NCI-H69 (cell line): Measurements from ENCODE around the gene RGS1.
"Not testable (repeated sequence)": the region's sequence is repeated elsewhere in the genome, so short reads cannot be mapped to it uniquely, and the experiment has no call there.

Experiments used
- DNase-seq: peaks from one replicate; lab custom pipeline; 2025; lab: John Stamatoyannopoulos, UW

RGS1 gene, protein sequence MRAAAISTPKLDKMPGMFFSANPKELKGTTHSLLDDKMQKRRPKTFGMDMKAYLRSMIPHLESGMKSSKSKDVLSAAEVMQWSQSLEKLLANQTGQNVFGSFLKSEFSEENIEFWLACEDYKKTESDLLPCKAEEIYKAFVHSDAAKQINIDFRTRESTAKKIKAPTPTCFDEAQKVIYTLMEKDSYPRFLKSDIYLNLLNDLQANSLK

DNA sequence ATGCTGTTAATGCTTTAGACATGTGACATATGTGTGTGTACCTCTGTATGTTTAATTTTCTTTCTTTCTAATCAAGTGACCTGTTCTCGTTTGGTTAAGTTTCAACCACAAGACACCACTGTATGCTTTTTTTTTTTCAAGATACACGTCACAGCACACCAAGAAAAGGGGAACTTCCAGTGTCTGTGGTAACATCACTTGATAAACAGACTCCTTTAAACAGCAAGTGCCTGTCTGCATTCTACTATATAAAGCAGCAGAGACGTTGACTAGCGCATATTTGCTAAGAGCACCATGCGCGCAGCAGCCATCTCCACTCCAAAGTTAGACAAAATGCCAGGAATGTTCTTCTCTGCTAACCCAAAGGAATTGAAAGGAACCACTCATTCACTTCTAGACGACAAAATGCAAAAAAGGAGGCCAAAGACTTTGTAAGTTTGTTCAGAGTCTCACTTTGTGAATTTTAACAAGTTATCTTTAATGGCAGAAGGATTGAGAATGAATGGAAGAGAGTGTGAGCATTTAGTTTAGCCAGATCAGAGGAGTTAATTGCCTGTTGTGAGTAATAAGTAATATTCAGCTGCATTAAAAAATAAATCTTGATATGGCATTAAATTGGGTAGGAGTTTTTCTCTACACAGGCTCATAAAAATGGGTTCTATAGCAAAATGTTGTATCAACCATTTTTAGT, at the start of gene RGS1:
TSS of gene RGS1 (plus strand) at position 275 of the 691 bp plus-strand sequence. CDS start at position 295, 20 bp downstream.
- no peak for DNase-seq

DNA sequence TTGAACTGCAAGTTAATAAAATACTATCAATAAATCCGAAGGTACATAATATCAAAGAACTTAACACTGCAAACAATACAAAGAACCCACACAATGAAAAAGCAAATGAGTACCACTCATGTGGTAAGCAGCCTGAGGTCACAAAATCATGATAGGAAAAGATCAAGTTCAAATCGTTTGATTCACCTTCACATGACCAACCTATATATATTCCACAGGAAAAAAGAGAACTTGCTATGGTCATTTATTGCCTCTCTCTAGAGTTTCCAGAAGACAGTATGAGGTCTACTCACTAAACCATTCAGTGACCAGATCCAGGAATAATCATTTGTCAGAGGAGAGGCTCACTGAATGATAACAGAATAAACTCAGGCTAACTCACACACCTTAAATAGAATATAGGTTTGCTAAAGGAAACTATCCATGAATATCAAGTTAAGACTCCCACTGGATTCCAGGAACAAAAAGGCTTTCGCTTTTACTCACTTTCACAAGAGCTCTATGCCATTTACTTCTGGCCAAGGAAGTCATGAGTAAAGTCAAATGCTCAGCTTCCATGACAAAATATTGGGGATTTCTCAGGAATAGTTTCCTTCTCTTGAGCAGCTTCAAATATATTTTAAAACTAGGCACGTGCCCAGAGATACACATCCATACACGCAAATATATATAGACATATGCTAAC, 48.3 kb upstream of the RGS1 start:
- no peak for DNase-seq

DNA sequence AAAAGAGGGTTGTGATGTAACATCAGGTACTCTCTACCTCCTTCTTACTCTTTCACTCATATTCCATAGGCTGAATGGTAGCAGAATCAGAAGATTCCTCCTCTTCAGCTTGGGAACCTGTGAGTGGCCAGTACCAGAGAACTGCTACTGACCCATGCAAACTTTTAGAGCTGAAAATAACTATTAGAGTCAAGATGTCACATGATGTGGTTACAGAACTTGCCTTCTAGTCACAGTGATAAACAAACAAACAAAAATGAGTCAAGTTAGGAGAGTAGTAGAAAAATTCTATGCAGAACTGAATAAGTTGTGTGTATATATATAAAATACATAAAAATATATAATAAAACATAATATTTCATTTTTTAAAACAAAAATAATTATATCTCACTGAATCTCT, 47.6 kb upstream of the RGS1 start:
- DNase-seq, result no peak

DNA sequence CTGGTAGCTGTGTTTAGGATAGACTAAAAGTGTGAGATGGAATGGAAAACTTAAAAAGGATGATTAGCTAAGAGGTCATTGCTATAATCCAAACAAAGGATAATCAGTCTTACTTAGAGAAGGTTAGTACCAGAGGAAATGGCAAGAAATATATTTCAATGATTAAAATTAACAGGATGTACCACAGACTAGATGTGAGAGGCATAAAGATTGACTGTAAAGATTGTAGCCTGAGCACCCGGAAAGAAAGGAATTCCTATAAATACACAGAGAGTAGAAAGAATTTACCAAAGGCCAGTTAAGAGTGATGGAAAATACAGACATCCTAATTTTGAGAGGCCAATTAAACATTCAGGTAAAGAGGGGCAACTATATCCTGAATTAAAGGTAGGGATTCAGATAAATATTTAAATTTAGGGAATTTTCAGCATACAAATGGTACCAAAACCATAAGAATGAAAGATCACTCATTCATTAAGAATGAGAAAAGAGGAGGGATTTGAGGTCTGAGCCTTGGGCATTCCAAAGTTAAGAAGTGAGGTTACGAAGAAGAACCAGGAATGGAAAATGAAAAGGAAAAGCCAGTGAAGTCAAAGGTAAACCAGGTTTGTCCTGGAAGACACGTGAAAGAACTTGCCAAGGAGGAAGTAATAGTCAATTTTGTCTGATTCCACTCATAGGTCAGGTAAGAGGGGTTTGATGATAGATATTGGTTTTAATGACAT, 46.4 kb upstream of the RGS1 start:
- DNase-seq, result no peak

DNA sequence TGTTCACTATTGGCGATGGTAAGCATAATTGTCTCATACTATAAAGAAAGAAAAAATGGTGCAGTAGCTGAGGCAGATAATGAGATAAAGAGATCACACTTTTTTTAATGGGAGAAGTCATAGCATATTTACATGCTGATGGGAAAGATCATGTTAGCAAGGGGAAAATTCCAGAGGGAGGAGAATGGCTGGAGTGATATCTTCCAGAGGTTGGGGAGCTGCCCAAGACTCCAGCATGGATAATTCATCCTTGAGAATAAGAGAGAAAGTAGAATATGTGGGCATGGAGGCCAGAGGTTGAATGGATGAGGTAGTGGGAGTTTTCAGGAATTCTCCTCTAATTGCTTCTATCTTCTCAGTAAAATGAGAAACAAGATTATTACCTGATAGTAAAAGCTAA, 45.8 kb upstream of the RGS1 start:
- DNase-seq, result no peak

DNA sequence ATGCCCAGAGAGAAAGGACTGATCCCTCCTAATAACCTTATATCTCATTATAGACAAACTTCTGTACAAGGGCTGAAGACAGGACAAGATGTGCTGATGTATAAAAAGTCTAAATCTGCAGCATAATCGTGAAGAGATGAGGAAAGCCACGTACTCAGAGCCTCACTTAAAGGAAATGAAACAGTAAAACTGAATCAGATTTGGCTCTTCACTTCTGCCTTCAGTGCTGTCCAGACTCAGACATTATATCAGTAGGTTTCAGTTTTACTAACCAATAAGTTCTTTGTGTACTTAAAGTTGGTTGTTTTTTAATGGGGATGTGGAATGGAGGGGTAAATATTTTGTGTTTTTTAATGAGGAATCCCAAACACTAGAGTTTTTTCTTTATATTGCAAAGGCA, 45.3 kb upstream of the RGS1 start:
- DNase-seq, result no peak

DNA sequence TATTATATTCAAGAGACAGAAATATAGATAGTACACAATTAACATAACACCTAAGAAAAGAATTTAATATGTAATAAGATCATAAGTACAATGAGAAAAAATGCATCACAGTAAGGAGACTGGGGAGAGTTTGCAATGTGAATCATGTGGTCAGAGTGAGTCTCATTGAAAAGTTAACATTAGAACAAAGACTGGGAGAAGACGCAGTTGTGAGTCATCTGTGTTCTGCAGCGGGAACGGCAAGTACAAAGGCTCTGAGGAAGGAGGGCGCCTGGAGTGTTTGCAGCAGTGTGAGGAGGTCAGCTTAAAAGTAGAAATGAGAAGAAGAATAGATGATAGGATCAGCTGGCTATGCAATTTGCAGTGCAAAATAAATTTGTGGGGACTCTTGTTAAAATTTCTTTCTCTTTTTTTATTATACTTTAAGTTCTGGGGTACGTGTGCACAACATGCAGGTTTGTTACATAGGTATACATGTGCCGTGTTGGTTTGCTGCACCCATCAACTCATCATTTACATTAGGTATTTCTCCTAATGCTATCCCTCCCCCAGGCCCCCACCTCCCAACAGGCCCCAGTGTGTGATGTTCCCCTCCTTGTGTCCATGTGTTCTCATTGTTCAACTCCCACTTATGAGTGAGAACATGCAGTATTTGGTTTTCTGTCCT, 44.4 kb upstream of the RGS1 start:
- not testable (repeated sequence) for DNase-seq

DNA sequence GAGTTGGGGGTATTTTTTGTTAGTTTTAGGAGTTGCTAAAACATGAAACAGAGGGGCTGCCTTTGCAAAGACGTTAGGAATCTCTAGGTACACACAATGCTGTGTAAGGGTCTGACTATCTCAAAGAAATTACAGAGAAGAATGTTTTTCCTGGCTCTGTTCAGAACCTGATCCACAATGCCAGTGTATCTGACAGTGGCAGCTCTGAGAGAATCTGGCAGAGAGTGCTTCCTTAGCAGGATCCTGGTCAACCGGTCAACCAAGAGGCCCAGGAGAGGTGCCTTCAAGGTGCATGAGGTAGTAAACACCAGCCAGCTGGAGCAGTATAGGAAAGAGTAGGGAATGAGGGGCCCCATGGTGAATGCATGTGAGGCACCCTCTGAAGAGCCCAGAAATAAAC, 40.9 kb upstream of the RGS1 start:
- DNase-seq, result no peak

DNA sequence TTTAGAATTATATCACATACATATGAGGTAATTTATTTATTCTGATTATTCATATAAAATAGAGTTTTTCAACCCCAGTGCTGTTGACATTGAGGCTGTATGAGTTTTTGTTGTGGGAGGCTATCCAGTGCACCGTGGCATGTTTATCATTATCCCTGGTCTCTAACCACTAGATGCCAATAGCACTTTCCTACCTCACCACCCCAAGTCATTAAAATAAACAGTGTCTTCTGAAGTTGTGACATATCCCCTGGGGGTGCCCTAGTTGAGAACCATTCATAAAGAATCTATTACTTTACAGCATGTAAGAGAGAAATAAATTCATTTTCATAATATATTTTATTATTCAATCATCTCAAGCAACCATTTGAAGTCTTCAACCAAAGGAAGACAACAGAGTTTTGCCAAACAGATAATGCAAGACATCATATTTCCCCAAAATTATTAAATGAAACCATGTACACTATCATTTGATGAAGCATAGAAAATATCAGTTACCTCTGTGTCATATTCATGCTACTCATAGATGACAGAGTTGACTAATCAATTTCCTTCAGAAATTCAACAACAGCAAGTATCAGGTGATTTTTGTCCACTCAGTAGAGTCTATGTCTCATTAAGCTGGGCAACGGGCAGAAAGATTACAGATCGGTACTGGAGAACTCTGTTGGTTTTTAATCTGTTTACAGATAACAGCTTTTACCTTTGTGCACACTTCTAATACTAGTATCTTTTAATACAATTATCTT, 39.5 kb upstream of the RGS1 start:
- no peak for DNase-seq

DNA sequence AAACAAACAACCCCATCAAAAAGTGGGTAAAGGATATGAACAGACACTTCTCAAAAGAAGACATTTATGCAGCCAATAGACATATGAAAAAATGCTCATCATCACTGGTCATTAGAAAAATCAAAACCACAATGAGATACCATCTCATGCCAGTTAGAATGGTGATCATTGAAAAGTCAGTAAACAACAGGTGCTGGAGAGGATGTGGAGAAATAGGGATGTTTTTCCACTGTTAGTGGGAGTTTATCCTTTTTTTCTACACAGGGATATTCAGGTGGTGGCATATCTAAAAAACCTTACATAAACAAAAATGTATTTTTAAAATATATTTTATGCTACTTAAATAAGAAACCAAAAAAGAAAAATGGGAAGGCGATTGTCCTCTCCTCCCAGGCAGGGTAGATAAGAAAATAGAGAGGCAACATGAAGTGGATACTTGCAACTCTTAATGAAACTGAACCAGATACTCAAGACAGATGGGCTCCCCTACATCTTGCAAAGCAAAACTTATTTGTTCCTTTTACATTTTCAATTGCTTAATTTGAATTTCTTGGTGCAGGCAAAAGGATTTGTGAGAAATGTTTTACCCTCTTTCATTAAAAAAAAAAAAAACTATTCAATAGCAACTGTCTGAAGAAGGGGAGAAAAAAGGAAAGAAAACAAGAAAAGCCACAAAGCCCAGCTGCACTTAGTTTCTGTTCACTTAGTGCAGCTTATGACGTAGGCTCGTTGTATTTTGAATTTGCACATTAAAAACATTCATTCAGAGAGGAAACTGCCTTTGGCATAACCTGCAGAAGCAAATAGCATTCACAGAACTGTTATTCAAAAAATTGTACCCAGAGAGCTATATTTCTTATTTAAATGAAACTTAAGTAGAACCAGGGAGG, 36.9 kb upstream of the RGS1 start:
- DNase-seq, result no peak

DNA sequence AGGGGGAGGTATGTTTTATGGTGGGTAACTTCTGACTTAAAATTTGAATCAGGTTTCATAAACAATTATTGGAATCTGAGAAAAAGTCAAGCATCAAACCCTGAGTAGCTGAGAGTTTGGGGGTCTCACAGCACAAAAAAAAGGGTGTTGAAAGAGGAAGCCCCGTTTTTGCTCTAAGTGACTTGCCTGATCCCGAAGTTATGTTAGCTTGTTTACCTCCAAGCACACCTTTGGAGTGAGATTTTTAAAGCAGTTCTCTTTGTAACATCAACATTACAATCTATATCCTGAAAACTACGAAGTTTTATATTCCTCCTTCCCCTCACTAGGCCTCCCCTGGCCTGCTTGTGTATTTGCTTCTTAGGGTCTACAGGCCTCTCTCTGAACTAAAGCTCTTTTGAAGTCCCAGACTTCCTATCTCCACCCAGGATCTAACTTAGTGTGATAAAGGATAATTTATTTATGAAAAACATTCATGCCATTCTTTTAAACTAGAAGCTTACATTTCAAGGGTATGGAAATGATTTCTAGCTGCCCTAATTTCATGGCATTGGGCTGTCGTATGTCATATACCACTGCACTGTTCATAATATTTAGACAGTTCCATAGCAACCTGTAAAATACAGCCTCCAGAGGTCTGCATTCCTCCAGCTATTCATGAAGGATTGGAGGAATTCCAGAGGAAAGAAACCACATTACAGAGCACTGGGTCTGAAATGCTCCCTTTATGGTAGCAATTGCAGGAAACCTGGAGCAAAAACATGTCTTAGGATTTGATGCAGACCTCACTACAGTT, 36.1 kb upstream of the RGS1 start:
- DNase-seq, result no peak

DNA sequence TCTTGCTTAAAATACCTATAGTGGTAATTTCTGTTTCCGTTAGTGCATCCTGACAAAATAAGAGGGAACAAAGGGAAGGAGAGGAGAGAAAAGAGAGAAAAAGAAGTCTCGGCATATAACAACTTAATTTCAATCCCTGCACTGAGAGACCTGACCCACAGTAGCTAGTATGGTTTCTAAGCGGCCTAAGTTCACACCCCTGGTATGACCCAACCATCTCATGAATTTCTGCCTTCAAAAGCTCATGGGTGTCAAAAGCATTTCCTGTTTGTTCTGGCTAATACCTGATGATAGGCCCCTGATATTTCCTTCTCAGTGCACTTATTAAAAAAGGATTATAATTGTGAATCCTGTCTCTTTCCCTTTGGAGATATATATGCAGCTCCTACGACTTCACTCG, 32.1 kb upstream of the RGS1 start:
- no peak for DNase-seq

DNA sequence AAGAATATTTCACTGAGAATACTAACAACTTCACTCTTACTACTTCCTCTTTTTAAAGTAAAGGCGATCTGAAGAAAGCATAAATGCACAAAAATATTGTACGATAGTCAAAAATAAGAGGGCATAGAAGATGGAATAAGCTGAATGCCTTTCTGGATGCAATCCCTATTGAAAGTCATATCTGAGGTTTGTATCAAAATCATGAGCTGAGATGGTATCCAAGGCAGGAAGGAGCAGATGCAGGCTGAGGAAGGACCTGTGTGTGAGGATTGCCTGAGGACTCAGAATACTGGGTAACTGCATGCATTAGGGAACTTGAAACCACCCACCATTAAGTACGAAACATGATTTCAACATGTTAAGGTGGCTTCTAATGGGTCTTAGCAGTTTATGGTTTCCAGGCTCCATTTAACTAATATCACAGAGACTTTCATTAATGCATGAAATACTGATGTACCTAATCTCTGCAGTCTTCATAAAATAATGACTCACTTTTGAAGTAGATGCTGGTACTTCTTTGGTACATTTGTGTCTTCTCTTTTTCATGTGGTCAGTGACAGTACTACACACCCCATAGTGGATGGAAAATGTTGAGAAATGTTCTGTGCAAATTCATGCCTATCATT, 29.6 kb upstream of the RGS1 start:
- DNase-seq, result no peak

DNA sequence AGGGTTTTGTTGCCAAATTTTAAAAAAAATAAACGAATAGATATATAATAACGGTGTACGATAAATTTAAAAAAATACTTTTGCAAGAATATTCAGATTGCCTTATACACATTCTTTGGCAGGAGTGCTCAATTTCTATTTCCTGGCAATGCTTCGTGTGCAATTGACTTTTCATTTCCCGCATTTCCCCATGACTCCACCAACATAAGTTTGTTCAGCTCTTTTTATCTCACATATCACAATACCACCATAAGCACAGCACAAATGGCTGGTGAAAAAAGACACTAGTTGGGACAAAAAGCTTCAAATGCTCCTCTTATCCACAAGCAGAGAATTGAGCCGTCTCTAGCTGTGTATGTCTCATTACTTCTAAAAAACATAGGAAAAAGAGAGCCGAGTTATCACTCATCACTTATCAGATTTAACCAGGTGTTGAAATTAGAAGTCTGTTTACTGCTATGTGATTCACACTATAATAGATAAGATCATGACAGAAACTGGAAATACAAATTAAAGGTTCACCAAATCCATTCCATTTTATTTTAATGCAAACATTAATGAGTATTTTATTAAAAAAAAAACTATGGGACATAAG, 28.9 kb upstream of the RGS1 start:
- no peak for DNase-seq

DNA sequence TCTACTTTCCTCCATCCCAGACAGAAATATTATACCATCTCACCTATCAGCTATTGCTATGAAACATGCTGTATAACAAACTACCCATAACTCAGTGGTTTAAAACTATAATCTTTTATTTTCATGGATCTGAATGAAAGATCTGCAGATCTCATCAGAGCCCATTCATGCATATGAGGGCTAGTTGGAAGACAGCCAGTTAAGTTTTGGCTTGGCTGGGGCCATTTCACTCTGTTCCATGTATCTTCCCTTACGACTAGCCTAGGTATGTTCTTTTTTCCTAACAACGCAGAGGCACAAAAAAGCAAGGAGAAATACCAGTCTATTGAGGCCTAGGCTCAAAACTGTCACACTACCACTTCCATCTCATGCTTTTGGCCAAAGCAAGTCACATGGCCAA, 28.1 kb upstream of the RGS1 start:
- no peak for DNase-seq

DNA sequence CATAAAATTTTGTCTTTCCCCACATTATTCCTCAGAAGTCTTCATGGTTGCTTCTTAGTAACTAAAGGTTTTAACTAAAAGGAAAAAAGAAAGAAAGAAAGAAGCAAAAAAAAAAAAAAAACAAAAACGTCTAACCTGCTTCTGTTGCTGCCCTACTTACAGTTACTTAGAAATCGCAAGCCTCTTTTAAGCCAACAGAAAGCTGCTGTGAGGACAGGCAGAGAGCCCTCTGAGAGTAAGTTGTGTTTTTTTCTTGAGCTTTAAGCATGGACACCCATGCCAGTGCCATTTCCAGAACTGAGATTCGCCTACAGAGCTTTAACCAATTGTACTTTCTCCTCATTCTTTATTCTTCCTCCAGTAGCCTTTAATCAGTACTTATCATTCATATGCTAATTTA, 25.6 kb upstream of the RGS1 start:
- no peak for DNase-seq

DNA sequence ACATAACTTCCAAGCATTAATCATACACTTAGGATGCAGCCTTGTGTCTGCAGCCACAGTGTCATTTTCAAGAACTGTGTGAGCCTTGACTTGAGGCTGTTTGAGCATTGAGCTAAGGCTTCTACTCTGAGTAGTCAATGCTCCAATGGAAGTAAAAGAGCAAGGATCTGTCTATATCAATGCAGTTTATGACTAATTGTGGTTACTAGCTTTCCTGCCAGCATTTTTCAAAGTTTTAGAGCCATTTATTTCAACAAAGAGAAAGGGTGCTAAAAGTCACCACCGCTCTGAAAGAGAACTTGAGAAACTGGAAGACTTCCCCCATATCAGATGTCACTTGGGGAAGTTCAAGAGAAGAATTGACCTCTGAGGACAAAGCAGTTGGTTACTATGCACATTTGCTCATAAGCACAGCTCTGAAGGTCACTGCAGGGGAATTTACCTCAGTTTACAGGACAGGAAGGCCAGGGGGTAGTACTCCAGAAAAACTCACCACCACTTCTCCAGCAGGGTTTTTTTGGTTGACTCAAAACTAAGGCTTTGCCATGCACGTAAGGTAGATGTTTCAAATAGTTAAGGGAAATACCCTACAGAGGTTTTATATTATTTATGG, 24.5 kb upstream of the RGS1 start:
- DNase-seq, result no peak

DNA sequence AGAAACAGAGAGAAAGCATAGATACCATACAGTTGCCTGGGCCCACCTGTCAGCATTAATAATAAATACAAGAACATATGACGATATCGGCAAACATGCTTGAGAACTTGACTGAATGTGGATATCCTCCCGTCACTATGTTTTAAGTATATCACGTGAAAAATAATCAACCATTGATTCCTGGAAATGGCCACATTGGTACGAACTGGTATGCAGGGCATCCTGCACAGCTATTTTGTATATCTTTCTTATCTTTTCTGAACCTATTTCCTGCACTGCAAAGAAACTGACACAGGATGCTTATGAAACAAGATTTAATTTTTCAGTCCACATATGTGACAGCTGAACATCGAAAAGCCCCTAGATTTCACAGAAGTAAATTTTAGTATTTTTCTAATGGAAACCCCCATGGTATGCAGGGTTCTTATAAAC, 22.8 kb upstream of the RGS1 start:
- DNase-seq, result no peak
